Measurements from ENCODE around the gene CHSY1.

CHSY1 gene

DNA sequence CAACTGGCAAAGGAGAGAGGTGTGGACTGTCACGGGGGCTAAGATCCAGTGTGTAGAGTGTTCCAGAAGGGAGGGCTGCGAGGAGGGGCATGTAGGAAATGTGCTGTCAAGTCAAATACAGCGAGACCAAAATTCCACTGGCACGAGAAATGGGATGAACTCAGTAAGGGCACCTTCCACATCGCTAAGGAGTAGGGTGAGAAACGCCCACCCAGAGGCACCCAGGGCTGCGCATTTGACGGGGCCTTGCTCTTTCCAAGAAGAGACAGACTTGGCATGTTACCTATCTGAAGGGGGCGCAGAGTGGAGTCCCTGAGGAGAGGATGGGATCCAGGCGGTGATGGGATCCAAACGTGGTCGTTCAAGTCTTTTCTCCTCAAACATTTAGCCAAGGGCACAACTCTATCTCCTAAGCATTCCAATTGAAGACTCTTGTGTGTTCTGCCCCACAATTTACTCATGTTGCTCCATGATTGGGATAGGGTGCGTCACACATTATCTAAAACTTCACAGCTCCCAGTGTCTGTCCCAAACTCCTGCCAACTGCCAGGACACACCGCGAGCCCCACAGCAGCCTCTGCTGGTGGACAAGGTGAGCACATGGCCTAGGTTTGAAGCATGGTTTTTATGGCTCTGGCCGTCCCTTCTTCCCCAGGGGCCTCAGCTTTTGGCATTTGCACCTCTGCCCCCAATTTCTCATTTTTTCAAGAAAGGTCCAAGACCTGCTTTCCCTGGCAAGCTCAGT, 17.8 kb upstream of the CHSY1 start:
- DNase-seq, result no peak

DNA sequence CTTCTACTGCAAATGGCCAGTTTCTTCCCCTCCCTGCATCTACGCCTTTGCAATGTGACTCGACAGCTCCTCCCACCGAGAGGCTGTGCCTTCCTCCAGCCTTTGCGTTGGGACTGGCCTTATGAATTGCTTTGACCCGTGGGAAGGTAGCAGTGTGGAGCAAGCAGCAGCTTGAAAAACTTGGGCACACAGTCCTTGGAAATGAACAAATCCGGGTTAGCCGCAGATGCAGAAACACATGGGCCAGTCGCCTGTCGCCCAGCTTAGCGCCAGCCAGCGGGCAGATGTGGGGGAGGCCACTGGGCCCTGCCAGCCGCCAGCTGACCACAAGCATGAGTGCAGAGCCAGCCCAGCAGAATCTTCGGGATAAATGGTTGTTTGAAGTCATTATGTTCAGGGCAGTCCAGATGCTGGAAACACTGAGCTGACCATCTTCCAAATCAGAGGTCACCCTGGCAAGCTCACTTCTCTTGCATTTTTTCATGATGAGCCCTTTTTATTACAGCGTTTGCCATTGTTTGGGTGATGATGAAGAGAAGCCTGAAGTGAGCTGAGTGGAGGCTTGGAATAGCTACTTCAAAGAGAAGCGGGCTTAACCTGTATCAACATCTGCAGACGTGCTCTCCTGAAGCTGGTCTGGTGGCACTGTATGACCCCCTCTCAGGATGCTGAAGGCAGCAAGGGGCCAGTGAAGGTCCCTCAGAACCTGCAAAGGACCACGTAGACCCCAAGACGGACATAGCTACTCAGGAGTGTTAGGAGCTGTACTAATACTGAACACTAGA, 15.7 kb upstream of the CHSY1 start:
- DNase-seq, result no peak

DNA sequence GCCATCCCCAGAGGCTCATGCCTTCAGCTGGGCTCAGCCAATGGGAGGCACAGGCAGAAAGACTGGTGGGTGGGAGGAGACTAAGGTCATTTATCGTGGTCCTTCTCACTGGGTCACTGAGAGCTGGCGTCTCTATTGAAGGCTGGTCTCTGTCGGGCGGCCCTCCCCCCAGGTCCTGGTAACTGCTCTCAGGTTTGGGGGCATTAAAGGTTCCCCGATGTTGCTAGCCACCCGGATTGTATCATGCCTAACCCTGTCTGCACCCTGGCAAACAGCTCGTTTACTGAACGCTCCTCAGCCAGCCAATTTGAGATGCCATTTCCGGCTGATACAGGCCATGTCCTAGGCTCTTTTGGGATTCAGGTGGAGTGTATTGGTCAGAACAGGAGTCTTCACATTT, 14.9 kb upstream of the CHSY1 start:
- no peak for DNase-seq

DNA sequence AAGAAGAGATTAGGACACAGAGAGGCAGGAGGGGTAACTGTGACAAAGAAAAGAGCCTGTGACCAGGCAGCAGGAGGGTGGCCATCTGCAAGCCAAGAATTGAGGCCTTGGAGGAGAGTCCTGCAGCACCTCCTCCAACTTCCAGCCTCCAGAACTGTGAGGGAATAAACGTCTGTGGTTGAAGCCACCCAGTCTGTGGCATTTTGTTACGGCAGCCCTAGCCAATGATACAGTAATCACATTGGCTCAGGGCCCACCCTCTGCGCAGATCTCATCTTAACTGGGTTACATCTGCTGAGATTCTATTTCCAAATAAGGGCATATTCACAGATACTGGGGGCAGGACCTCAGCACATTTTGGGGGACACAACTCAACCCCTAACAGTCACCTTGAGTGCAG, 14.2 kb upstream of the CHSY1 start:
- no peak for DNase-seq

DNA sequence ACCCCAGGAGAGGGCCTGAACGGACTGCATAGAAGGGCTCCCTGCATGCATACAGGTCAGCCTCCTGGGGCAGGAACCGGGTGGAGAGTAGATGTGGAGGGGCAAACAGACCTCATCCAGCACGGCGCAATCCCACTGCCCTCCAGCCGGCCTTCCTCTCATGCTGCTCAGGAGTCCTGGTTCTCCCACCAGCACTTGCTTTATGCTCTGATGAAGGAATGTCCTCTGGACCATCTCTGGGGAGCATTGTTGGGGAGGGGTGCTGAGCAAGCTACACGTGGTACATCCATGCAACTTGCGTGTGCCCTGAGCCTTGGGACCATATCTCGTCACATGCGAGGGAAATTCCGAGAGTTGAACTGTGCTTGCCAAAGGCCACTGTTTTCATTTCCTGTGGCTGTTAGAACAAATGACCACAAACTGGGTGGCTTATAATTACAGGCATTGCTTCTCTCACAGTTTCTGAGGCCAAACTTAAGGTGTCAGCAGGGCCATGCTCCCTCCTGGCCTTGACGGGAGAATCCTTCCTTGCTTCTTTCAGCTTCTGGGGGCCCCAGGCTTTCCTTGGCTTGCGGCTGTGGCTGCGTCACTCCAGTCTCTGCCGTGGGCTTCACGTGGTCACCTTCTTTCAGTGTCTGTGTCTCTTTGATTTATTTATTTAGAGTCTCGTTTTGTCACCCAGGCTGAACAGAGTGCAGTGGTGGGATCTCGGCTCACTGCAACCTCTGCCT, 13.2 kb upstream of the CHSY1 start:
- DNase-seq, result no peak

DNA sequence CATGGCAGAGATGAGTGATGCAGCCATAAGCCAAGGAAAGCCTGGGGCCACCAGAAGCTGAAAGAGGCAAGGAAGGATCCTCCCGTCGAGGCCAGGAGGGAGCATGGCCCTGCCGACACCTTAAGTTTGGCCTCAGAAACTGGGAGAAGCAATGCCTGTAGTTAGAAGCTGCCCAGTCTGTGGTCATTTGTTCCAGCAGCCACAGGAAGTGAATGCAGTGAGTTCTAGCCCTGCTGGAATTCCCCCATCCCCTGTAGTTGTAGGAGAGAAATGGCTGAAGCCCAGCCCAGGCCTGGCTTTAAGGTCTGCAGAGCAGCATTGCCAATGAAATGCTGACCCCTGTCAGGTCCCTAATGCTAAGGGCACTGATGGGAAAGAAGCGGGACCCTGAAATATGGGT, 12.2 kb upstream of the CHSY1 start:
- no peak for DNase-seq

DNA sequence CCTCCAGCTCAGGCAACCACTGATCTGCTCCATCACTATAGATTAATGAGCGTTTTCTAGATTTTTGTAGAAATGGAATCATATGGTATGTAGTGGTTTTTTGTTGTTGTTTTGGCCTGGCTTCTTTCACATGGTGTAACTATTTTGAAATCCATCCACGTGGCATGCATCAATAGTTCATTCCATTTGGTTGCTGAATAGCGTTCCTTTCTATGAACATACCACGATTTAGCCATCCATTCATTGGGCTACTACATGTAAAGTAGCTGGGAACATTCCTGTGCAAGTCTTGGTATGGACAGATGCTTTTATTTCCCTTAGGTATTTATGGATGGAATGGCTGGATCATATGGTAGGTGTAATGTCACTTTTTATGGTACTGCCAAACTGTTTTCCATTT, 10.7 kb upstream of the CHSY1 start:
- DNase-seq, result no peak

DNA sequence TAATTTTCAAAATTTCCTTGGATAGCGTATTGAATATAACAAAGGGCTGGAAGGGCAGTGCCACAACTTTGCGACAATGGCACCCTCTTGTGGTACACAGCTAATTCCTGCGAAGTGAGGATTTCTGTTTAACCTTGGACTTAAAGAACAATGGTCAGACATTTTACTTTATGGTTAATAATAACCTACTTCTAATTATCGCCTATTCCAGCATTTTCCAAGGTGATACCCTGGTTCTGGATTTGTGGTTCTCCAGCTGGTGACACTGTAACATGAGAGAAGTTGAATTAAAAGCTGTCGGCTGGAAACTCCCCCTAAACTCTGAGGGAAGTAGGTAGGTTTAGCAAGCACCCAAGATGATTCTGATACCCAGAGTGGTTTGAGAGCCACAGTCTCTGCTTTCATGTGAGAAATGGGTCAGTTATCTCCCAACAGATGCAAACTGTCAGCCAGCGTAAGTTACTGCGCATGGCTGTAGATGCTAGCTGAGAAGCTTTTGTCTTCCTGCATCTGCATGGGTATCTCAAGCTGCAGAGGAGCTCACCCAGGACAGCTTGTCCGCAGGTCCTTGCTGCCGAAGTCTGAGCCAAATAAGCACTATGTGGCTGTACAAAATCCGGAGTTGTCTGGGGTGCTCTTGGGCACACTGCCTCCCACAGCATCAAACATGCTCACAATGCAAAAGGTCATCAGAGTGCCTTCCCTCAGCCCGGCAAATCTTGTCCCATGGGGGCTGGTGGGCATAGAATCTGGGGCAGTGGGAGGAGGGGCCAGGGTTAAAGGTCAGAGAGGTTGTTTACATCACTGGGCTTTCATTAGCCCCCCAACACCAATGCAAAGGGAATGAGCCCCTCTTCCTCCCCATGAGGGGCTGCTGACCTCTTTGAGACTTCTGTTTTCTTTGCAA, 6.6 kb upstream of the CHSY1 start:
- peak; percentile 92 for DNase-seq

DNA sequence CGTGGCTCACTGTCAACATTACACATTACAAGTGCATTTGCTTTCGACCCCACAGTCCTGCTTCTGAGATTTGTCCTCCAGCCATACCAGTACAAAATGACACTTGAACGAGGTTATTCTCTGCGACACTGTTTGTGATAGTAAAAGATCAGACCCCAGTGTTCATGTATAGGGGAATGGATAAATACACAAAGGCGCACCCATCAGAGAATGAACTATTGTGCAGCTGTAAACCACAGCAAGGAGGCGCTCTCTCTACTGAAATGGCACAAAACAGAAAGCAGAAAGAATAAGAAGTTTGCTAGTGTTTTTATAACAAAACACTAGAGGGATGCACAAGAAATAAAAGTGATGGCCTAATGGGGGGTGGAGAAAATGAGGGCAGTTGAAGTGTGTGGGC, 4.9 kb upstream of the CHSY1 start:
- DNase-seq, result no peak

DNA sequence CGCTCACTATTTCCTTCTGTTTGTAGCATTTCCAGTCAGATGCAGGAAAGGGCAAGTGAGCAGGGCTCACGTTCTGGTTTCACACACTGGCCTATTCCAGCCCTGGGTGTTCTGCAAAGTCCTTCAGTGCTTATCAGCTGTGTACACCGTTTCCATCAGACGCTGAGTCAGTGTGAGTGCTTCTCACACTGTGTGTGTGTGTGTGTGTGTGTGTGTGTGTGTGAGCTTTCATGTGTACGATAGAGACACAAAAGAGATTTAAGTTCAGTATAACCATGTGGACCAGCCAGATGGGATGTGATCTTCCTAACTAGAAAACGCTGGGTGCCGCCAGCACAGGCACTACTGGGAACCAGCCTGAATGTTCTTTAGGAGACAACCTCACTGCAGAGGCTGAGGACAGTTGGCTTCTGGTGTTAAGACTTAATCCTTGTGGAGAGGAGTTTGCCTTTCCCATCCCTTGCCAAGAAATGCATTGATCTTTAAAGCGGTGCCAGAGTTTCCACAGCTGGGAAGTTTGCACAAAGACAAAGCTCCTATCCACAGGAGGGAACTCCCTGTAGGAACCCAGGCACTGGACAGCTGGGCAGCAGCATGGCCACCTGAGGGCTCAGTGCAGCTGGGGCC, 3.9 kb upstream of the CHSY1 start:
- peak; percentile 53 for DNase-seq

DNA sequence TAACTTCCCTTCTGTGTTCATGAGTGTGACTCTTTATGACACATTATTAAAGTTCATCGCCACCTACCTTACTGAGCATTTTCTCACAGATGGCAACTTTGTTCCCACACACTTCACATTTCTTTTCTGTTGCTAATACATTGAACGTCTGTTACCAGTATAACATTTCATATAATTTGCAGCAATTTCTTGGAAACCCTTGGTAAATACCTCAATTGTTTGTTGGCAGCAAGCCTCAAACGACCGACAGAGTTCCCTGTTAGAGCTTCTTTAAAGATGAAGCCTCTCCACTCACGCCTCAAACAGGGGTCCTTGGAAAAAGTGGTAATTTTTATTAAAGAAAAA, 3.2 kb upstream of the CHSY1 start:
- no peak for DNase-seq

DNA sequence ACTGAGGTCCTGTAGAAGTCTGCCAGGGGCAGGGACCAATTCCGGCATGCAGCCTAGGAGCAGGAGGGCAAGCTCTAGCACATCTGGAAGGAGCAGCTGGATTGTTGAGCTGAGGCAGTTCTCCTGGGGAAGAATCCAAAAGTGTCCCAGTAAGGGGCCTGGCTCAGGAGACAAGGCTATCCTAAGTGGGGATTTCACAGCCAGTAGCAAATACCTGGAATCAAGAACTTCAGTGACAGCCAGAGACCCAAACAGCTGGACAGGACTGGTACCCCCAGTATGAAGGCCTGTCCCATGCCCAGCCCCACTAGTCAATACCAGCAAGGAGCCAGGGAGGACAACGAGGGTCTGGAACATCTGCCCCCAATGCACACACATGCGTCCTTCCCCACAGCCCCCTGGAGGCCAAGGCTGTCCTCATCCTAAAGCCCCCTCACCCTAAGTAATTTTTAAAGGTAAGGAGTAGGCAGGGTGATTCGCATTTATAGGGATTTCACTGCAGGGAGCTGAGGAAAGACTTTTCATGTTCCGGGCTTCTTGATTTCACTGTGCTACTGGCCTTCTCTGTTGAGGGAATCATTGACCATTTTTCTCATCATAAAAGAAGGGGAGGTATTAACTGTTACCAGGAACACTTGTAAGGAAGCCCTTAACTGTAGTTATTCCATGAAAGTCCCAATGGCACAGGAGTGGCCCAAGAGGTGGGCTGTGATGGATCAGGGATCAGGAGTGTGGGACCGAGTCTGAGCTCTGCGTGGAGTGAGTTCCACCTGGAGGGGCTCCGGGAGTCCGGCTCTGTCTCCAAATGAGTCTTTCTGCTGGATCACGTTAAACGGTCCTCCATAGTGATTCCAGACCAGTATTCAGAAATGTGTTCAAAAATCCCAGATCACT, 2.6 kb upstream of the CHSY1 start:
- DNase-seq, result no peak

DNA sequence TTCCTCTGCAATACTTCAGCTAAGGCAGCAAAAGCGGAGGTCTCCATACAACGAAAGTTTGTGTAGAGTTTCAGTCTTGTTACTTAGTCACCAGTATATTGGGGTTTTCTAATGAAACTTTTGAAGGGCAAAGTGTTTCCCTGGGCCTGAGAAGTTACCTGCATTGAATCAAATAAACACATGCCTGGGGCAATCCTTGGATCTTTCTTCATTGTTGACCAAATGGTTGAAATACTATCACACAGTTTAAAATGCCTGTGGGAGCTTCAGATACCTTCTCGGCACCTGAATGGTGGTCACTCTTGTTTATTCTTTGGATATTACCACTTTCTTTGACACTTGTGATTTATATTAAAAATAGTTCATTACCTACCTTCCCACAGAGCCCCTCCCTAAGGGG, 988 bp upstream of the CHSY1 start:
- no peak for DNase-seq

DNA sequence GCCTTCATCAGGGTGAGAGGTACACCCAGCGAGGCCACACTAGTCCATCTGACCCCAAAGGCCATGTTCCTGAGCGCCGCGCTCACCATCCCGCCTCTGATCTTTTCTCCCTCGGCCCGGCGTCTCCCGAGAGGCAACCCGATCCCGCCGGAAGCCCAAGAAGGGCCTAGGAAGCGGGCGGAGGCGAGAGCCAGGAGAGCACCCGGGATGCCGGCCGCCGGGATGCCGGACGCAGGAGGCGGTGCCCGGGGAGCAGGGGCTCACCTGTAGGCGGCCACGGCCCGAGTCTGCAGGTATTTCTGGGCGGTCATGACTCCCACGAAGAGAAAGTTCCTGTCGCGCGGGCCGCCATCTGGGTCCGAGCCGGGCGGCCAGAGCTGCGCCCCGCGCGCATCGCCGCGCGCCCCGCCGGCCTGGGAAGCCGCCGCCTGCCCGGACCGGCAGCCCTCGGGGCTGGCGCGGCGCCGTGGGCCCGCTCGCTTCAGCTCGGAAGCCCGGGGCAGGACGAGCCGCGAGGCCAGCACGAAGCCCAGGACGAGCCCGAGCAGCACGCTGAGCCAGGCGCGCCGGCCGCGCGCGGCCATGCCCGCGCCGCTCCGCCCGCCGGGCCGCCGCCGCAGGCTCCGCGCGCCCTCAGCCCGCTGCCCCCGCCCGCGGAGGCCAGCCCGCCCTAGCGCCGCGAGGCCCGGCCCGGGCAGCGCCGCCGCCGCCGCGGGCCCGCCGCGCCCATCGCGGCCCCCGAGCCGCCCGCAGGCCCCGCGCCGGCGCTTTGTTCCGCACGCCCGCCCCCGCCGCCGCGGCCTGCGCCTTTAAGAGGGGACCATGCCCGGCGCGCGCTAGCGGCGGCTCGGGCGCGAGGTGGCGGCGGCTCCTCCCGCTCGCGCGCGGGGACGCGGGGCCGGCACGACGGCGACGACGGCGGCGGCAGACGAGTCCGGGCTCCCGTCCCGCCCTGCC, 697 bp downstream of the CHSY1 start:
- DNase-seq, result no peak

DNA sequence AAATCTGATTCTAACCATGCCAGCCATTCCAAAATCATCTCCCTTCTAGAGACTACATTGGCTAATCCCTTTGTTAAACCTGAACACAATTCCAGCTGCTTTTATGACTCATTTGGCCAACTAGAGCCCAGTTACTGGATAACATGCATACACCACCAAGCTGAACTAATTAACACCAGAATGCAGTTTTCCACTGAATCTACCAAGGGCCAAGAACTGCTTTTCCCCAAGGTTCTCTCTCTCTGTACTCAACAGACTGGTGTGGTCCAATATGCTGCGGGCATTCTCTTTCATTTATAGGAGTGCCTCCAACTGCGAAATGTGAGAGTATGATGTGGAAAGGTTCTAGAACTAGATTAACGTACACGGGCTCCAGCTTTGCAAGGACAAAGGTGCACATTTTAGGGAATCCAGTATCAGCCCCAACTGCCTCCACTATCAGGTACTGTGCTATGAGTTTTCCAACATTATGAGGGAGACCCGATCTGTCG, 1.5 kb downstream of the CHSY1 start:
- peak; percentile 74 for DNase-seq

DNA sequence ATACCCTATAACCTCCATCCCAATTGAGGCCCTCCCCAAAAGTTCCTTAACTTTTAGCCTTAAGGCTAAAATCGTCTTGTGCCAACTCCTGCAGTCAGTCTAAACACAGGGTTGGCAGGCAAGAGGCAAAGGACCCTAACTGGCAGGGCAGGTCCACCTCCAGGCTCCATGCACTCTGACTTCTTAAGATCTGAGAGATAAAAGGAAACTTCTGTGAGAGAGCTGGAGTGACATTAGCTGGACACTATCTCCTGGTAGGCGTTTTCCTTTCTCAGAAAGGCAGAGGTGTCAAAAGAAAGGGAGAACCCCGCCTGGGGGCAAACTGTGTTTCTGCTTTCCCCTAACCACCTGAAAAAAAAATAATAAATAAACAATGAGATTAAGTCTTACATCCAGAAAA, 3.6 kb downstream of the CHSY1 start:
- DNase-seq, result no peak

DNA sequence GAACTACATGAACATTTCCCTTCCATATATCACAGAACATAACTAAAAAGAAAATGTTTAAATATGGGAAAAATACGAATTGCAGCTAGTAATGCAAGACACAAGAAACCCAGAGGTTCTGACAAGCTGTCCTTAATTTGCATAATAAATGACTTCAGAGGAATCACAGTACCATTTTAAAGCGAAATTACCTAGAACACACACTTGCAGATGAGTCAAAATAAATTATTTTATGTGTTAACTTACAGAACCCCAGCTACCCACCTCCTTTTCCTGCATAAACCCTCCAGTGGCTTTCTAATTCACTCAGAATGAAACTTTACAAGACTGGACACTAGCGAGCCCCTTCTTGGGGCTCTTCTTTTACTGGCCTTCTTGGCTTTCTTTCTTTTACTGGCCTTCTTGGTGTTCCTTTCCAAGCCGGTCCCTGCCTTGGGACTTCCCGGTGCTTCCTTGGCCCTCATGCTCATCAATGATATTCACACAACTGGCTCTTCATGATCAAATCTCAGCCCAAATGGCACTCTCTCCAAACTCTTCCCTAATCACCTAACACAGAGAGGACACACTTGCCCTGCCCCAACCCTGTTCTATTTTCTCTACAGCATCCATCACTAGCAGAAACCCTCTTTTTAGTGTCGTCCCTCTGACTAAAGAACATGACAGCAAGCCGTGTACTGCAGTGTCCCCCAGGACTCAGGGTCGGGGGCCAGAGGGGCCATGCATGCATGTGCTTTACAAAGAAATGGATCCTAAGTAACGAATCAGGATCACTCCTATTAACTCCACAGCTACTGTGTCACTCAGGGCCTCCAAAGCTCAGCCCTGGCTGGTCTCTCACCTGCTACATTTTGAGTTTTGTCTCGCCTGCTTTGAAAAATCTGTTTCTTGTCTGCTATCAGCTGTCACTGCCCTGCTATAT, 4.8 kb downstream of the CHSY1 start:
- no peak for DNase-seq

DNA sequence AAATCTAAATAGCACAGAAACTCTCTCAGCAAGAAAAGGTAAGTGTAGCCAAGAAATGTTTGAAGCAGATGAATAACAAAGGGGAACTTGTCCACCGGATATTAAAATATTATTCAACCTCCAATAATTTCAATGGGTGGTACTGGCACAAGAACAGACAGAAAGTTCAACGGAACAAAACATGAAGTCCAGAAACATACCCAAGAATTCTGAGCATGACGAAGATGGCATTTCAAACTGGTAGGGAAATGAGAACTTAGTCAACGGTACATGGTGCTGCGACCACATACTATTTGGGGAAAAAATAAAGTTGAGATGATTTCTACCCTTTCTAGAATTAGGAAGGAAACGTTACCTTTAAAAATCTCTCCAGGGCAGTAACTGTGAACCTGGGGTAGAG, 5.5 kb downstream of the CHSY1 start:
- no peak for DNase-seq
